GM18499 (cell line): ENCODE measurements around the gene EMC6.

Source experiments
- ATAC-seq: cut with Tn5 transposase; IDR thresholded peaks from one replicate; pipeline ENCODE4 v1.9.1; 2021; ENCODE audit warnings: moderate number of reproducible peaks; ENCODE audit not compliant: insufficient read depth, unreplicated experiment

Gene EMC6

DNA sequence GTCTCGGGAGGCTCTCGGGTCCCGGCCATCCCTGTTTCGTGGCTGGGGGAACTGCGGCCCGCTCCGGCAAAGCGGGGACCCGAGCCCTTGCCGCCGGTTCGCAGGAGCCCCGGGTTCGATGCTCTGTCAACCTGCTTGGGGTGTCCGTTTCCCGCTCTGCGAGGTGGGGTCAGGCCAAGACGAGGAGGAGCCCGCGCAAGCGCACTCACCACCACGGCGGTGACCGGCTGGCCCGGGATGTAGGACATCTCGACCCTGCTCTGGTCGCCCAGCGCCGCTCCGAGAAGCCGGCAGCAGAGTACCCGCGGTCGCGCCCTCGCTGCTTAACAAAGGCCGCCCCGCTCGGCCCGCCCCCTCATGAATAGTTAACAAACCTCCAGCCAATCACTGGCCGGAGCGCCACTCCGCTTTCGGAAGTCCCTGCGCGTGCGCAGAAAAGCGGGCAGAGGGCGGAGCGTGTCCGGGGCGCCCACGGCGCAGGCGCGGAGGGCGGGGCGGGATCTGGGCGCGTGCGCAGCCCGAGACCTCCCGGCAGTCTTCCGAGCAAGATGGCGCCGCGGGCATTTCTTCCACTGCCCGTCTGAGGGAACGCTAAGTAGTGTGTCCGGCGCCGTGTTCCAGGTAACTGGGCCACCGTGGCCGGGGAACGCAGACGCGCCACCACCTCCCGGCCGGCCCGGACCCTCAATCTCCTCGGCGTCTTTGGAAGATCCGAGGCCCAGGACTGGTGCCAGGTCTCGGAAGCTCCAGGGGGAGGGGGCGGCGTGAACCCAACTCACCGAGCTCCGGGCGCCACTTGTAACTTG lies at the start of gene EMC6, which contains the start of gene TAX1BP3:
EMC6 (plus strand) TSS at position 534 of the 806 bp plus-strand sequence. CDS start 335 bp downstream, outside the sequence.
TAX1BP3 (minus strand) TSS at position 300 of the 806 bp plus-strand sequence; CDS start at position 248, 52 bp downstream.
- ATAC-seq = peak; percentile 58

GRCh38 chr17:3621146-3621720 lies 47.4 kb upstream of the EMC6 start:
- no peak for ATAC-seq

DNA sequence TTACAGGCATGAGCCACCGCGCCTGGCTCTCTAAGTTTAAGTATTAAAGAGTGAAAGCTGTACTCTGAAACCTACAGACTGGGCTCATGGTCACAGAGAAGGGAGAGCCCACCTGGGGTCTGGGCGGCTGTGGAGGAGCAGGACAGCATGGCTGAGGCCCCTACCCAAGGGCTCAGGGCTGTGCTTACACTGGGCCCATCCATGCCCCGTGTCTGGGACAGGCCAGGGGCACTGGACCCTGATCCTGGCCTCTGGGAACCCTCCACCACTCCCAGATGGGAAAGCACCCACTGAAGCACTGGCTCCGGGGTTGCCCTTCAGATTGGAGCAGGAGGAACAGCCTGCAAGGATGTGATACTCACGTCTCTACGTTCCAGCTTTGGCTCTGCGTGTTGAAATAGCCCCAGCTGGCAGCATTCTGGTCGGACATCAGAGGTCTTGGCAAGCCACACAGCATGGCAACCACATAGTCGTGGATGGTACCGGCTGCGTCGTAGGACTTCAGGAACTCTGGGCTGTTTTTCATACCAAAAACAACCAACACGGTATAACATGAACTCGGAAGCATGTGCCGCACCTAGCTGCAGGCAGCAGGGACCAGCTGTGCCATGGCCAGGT lies 45.5 kb upstream of the EMC6 start:
- ATAC-seq = no peak

GRCh38 chr17:3626831-3627768 lies 41.5 kb upstream of the EMC6 start:
- ATAC-seq = no peak

DNA sequence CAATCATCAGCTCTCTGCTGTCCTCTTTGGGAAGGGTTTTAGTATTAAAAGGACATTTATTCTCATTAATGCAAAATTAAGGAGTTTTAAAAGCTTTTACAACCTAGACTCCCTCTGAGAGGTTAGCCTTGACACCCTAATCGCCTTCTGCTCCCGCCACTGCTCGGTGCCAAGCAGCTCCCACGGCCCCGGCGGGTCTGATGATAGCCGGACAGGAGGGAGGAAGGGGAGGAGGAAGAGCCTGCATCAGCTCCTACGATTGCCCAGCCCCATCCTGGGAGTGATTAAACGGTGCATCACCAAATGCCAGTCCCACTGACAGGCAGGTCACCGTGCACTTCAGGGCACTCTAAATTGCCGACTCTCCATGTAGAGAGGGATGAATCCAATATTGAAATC lies 40.8 kb upstream of the EMC6 start:
- ATAC-seq = no peak

GRCh38 chr17:3630781-3631180 lies 37.8 kb upstream of the EMC6 start:
- ATAC-seq = no peak

GRCh38 chr17:3632287-3632686 lies 36.3 kb upstream of the EMC6 start:
- no peak for ATAC-seq

DNA sequence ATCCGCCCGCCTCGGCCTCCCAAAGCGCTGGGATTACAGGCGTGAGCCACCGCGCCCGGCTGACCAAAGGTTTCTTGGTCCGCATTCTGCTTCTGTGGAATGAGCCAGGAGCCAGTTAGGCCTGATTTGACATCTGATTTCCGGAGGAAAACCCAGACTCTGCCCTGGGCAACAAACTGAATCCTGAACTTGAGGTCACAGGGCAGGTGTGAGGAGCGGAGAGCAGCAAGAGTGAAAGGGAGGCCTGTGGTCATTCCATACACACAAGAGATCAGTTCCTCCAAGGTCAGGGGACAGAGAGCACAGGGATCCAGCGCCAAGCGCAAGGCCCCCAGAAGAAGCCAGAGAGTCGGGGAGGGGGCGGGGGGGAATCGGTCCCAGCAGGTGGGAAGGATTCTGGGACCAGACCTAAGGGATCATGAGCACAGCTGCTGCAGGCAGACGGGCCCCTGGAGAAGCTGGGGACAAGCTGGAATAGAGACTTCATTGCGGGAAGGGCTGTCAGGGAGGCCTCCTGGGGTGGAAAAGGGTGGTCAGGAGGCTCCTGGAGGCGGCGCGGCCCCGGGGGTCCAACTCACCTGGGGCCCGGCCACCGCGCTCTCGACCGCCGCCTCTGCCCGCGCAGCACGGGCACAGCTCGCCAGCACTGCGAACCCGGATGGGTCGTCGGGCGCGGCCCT lies 33.0 kb upstream of the EMC6 start:
- no peak for ATAC-seq

DNA sequence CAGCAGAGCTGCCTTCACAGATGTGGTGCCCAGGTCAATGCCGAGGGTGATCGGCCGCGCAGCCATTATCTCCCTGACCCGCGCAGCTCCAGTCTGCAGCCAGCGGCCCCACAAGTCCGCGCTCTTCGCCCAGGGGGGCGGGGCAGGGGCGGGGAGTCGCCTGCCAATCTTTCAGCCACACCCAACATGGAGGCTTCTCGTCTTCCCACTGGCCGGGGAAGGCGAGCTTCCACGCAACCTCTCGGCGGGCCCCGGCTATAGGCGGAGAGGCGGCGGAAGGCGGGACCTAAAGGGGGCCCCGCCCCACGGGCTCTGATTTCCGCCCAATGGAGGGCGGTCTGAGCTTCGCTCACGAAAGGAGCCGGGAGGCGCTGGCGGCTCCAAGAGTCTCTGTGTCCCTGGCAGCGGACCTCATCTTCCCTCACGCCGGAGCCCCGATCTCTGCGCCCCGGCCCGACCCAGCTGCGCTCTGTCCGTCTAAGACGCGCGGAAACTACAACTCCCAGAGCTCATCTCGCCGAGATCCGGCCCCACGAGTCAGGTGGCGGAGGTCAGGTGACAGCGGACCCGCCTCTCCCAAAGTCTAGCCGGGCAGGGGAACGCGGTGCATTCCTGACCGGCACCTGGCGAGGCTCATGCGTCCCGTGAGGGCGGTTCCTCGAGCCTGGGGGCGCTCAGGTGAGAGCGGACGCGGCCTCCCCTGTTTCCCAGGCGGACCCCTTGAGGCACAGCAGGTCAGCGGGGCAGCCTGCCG lies 32.3 kb upstream of the EMC6 start, which contains the start of the genes CTNS and SHPK:
CTNS (plus strand) TSS at position 607 of the 754 bp plus-strand sequence. CDS start 3,447 bp downstream, outside the sequence.
SHPK (minus strand) TSS at position 97 of the 754 bp plus-strand sequence; CDS start at position 66, 31 bp downstream.
- peak; percentile 79 for ATAC-seq

GRCh38 chr17:3636908-3637373 lies 31.7 kb upstream of the EMC6 start:
- peak; percentile 5 for ATAC-seq

- ATAC-seq = no peak
These were observed 28.5 kb upstream of the EMC6 start for GRCh38 chr17:3639981-3640596.

GRCh38 chr17:3641014-3641413 lies 27.6 kb upstream of the EMC6 start:
- ATAC-seq = no peak

- ATAC-seq = no peak
These were observed 26.7 kb upstream of the EMC6 start for GRCh38 chr17:3641717-3642486.

GRCh38 chr17:3643889-3644349 lies 24.7 kb upstream of the EMC6 start:
- no peak for ATAC-seq

DNA sequence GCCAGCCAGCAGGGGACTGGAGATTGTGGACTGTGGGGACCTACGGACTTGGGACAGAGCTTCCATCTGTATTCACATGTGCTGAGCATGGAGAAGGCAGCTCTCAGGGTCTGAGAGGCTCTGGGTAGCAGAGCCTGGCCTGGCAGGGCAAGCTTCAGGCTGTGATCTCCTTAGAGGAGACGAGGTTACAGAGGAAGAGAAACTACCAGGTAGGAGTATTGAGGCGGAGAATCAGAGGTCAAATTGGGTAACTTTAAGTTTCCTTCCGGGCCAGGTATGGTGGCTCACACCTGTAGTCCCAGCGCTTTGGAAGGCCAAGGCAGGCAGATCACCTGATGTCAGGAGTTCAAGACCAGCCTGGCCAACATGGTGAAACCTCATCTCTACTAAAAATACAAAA lies 23.3 kb upstream of the EMC6 start:
- ATAC-seq = no peak

- no peak for ATAC-seq
These were observed 21.4 kb upstream of the EMC6 start for GRCh38 chr17:3647251-3647650.

DNA sequence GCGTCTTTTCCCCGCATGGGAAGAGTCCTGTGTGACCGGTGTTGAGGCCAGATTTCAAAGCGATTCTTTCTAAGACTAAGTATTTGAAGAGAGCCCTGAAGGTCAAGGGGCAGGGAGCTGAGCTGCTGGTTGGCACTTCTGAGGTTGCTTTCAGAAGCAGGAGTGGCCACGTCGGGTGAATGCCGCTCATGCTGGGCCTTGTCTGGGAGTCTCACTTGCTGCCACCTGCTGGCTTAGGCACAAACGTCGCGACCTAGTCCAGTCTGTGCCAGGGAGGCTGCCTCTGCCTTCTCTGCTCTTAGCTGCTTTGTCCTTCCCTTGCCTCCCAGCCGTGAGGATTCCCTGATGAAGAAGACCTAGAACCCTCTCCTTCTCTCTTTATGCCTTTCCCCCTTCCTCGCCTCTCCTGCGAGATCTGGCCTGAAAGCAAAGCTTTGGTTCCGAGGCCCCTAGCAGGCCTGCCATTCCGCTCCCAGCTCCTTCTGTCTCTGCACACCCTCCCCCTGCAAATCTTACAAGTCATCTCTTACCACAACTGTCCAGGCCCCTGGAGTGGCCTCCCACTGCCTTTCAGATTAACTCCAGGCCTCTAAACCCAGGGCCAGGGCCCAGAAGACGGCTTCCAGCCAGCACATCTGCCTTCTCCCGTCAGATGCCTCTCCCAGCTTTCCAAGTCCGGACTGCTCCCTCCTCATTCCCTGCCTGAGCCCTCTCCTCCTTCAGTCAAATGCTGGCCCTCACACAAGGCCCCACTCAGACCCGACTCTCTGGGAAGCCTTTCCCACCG lies 20.6 kb upstream of the EMC6 start:
- no peak for ATAC-seq
